Measurements from ENCODE around the gene C18orf63. TPM values are rescaled to one million over a fixed set of nuclear protein-coding genes. Genes with fewer than 3 reads are reported as not detected.
A peak's percentile ranks its signal among the peaks of the same experiment; 100 is the strongest.

C18orf63 gene
- polyA plus RNA-seq (2011; rRNA removed): not detected in 2 replicates
- polyA minus RNA-seq (2011; rRNA and poly(A)+ RNA removed): not detected in 2 replicates

DNA sequence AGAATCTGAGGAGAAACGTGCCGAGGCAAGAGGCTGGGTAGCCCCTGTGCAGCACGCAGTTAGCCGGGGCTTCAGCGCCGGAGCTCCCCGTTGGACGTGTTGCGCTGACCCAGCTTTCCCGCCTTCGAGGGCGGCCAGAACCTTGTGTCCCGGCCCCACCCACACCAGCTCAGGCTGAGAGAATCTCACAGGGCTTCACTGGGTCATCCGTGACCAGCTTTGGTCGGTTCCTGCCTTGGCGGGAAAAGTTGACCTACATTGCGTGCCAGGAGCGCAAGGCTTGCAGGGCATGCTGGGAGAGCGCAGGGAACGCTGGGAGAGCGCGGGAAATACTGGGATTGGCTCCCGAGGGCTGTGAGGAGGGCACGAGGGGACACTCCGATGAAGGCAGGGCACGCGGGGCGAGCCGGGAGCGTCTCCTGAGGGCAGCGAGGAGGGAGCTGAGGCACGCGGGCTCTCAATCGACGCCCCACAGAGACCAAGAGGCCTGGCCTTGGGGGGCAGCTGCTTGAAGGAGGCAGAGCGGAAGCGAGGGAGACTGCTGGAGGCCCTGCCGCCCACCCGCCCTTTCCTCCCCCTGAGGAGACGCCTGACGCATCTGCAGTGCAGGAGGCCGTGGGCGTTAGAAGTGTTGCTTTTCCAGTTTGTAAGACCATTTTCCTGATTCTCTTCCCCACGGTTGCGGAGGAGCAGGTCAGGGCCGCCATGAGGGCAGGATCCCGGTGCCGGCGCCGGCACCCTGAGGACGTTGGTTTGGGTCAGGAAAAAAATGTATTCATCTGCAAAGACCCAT lies at the start of gene C18orf63:
C18orf63 (plus strand) TSS at position 376 of the 793 bp plus-strand sequence. CDS start 2,027 bp downstream, outside the sequence.
- TF ChIP-seq, protein P1, sequence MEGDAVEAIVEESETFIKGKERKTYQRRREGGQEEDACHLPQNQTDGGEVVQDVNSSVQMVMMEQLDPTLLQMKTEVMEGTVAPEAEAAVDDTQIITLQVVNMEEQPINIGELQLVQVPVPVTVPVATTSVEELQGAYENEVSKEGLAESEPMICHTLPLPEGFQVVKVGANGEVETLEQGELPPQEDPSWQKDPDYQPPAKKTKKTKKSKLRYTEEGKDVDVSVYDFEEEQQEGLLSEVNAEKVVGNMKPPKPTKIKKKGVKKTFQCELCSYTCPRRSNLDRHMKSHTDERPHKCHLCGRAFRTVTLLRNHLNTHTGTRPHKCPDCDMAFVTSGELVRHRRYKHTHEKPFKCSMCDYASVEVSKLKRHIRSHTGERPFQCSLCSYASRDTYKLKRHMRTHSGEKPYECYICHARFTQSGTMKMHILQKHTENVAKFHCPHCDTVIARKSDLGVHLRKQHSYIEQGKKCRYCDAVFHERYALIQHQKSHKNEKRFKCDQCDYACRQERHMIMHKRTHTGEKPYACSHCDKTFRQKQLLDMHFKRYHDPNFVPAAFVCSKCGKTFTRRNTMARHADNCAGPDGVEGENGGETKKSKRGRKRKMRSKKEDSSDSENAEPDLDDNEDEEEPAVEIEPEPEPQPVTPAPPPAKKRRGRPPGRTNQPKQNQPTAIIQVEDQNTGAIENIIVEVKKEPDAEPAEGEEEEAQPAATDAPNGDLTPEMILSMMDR (IDR thresholded peaks at IDR 0.05; ENCODE audit: low read depth, low read length): no peak
- Histone ChIP-seq H3K27ac (ENCODE audit: low read depth, low read length) (peak within 1 kb of the TSS; percentile 71), H3K9me3 (ENCODE audit: control insufficient read depth, insufficient read depth, low read length) (peaks cover 20% of the 10 kb centered on the region), H3K4me3 (ENCODE audit: low read depth, low read length) (no peak within 1 kb of the TSS), H3K27me3 (ENCODE audit: control insufficient read depth, insufficient read depth, low read length) (no peaks in the 10 kb centered on the region)
- ChIA-PET CTCF (interaction anchor here (0.7 kb wide), 1 partner anchor 170 kb away, joined by 3 read pairs; no protein-coding TSS in a partner anchor), POLR2A (no interaction called here)
- DNase-seq (ENCODE audit: low read depth, low spot score): no peak

DNA sequence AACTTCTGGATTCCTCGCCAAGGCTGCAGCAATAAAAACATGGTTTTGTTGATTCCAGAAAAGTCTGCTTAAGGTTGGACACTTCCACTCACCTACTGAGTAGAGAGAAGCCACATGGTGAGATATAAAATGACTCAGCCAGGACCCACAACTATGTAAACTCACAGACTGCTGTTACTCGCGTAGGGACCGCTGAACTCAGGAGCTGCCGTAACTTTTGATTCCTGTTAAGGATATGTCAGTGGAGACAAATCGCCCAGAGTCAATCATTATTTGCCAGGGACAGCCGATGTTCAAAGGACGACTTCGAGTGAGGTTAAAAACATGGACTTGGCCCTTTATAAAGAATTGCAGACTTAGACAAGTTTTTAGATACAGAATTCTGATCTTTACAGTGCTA lies 49.5 kb upstream of the C18orf63 start:
- POLR2A ChIA-PET: no interaction called here
- no peak overlapping the region for H3K4me3 ChIP-seq (ENCODE audit: low read depth, low read length)
- H3K9me3 ChIP-seq (ENCODE audit: control insufficient read depth, insufficient read depth, low read length): no peaks in the 10 kb centered on the region
- no peak for DNase-seq (ENCODE audit: low read depth, low spot score)
- no peaks in the 10 kb centered on the region for H3K27me3 ChIP-seq (ENCODE audit: control insufficient read depth, insufficient read depth, low read length)
- no peak overlapping the region for H3K27ac ChIP-seq (ENCODE audit: low read depth, low read length)
- CTCF ChIA-PET: no interaction called here
- TF ChIP-seq, protein P1 (IDR thresholded peaks at IDR 0.05; ENCODE audit: low read depth, low read length): no peak

DNA sequence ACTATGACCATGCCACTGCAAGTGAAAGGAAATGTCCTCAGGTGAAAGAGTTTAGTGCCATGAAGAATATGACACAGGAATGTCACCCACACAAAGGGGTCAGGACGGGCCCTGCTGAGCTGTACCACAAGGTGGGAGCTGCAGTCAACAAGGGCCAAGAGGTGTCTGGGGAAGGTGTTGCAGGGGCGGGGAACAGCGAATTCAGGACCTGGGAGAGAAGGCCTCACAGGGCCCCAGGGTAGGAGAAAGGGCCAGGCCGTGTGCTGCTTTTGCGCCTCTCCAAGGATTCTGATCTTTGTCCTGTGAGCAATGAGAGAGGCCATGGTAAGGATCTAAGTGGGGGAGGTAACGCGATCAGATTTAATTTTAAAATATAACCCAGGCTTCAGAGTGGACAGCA lies 47.5 kb upstream of the C18orf63 start:
- ChIA-PET CTCF (no interaction called here), POLR2A (no interaction called here)
- H3K27me3 ChIP-seq (ENCODE audit: control insufficient read depth, insufficient read depth, low read length): no peaks in the 10 kb centered on the region
- H3K27ac ChIP-seq (ENCODE audit: low read depth, low read length): no peak overlapping the region
- DNase-seq (ENCODE audit: low read depth, low spot score): no peak
- H3K9me3 ChIP-seq (ENCODE audit: control insufficient read depth, insufficient read depth, low read length): no peaks in the 10 kb centered on the region
- H3K4me3 ChIP-seq (ENCODE audit: low read depth, low read length): no peak overlapping the region
- TF ChIP-seq, protein P1 (IDR thresholded peaks at IDR 0.05; ENCODE audit: low read depth, low read length): no peak

DNA sequence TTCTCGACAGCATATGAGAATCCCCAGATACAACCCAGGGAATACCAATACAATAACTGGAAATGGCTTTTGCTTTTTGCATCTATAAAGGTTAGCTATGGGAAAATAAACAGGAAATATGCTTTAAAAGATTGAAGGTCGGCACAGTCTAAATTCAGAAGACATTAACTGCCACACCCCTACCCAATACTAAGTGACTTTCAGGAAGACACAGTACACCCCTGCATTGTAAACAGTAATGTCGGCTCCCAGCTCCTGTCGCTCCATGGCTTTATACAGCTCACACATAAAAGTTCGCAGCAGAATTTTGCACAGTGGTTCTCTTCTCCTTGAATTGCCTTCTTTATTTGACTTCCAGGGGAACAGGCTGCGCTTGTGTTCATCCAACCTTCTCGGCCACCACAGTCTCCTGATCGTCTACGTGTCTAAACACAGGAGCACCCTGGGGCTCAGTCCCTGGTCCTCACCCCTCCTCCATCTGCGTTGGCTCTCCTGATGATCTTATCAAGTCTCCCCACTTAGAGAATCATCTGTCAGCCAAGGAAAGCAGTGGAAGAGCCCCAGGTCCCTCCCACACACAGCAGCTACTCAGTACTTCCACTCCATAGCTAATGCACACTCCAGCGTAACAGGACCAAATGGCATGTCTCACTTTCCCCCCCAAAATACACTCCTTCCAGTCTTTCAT lies 46.6 kb upstream of the C18orf63 start:
- ChIA-PET POLR2A (no interaction called here), CTCF (no interaction called here)
- Histone ChIP-seq H3K4me3 (ENCODE audit: low read depth, low read length) (no peak overlapping the region), H3K27me3 (ENCODE audit: control insufficient read depth, insufficient read depth, low read length) (no peaks in the 10 kb centered on the region), H3K9me3 (ENCODE audit: control insufficient read depth, insufficient read depth, low read length) (no peaks in the 10 kb centered on the region), H3K27ac (ENCODE audit: low read depth, low read length) (no peak overlapping the region)
- no peak for DNase-seq (ENCODE audit: low read depth, low spot score)
- TF ChIP-seq, protein P1 (IDR thresholded peaks at IDR 0.05; ENCODE audit: low read depth, low read length): no peak

DNA sequence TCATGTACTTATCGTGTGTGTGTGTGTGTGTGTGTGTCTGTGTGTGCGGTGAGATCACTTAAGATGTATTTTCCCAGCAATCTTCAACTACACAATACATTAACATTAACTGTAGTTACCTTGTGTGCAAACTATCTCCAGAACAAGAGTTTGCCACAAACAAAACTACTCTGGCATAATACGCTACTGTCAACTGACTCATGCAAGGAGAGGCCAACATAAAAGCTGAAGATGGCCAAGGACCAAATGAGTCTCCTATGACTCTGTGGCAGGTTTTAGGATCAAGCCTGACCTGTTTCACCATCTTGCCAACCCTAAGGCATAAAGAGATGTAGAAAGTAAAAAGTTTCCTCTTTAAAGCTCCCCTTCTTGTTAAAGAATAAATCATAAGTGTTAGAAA lies 44.0 kb upstream of the C18orf63 start:
- POLR2A ChIA-PET: no interaction called here

More for the DNA sequence above, 44.0 kb upstream of the C18orf63 start:
- TF ChIP-seq, protein P1 (IDR thresholded peaks at IDR 0.05; ENCODE audit: low read depth, low read length): no peak
- no peaks in the 10 kb centered on the region for H3K27me3 ChIP-seq (ENCODE audit: control insufficient read depth, insufficient read depth, low read length)
- no peaks in the 10 kb centered on the region for H3K9me3 ChIP-seq (ENCODE audit: control insufficient read depth, insufficient read depth, low read length)
- CTCF ChIA-PET: no interaction called here
- no peak overlapping the region for H3K27ac ChIP-seq (ENCODE audit: low read depth, low read length)
- DNase-seq (ENCODE audit: low read depth, low spot score): no peak
- H3K4me3 ChIP-seq (ENCODE audit: low read depth, low read length): no peak overlapping the region

All from AG04450 (cell line).